Hepatocyte (in vitro differentiated cells): ENCODE results near the gene RHOT1. TPM values are rescaled to one million over a fixed set of nuclear protein-coding genes. Genes with fewer than 3 reads are reported as not detected.

Experiments
- DNase-seq: peaks from one replicate; pipeline ENCODE4 v3.0.0-alpha.2; 2016; ENCODE audit warnings: low spot score
- H2AFZ ChIP-seq: fragments of 200-600 bp; sonication (generic); 2 replicates; pipeline ENCODE4 v1.6.0; 2016; ENCODE audit warnings: antibody characterized with exemption, mild to moderate bottlenecking
- H3K27ac ChIP-seq: fragments of 200-600 bp; sonication (generic); 2 replicates; pipeline ENCODE4 v1.5.1; 2016; ENCODE audit warnings: mild to moderate bottlenecking
- H3K27me3 ChIP-seq: fragments of 200-600 bp; sonication (generic); 2 replicates; pipeline ENCODE4 v1.6.1; 2016
- H3K36me3 ChIP-seq: fragments of 200-600 bp; sonication (generic); replicated peaks from 2 replicates; pipeline ENCODE4 v1.5.1; 2016; ENCODE audit warnings: low read depth; ENCODE audit not compliant: insufficient read depth
- H3K4me1 ChIP-seq: fragments of 200-600 bp; sonication (generic); 2 replicates; pipeline ENCODE4 v1.5.1; 2016; ENCODE audit warnings: mild to moderate bottlenecking, moderate library complexity; ENCODE audit not compliant: insufficient read depth
- H3K4me2 ChIP-seq: fragments of 200-600 bp; sonication (generic); 2 replicates; pipeline ENCODE4 v1.6.0; 2016
- H3K4me3 ChIP-seq: fragments of 200-600 bp; sonication (generic); 2 replicates; pipeline ENCODE4 v1.5.1; 2016; ENCODE audit warnings: mild to moderate bottlenecking
- H3K79me2 ChIP-seq: fragments of 200-600 bp; sonication (generic); 2 replicates; pipeline ENCODE4 v1.6.0; 2017; ENCODE audit warnings: mild to moderate bottlenecking
- H3K9me2 ChIP-seq: fragments of 200-600 bp; sonication (generic); replicated peaks from 2 replicates; pipeline ENCODE4 v1.6.0; 2017; ENCODE audit warnings: mild to moderate bottlenecking; ENCODE audit not compliant: insufficient read depth
- H3K9me3 ChIP-seq: fragments of 200-600 bp; sonication (generic); 2 replicates; pipeline ENCODE4 v1.5.1; 2016; ENCODE audit warnings: low read depth, mild to moderate bottlenecking
- H4K20me1 ChIP-seq: fragments of 200-600 bp; sonication (generic); 2 replicates; pipeline ENCODE4 v1.6.0; 2016; ENCODE audit warnings: mild to moderate bottlenecking; ENCODE audit not compliant: insufficient read depth, poor library complexity, severe bottlenecking
- EZH2 ChIP-seq: fragments of 200-600 bp; sonication (generic); IDR thresholded peaks from 2 replicates; pipeline ENCODE4 v1.6.1; 2016; ENCODE audit warnings: antibody characterized with exemption, mild to moderate bottlenecking, borderline replicate concordance
- EZH2phosphoT487 ChIP-seq: fragments of 200-600 bp; sonication (generic); IDR thresholded peaks from one replicate; pipeline ENCODE4 v1.6.1; 2018; ENCODE audit warnings: antibody characterized with exemption, mild to moderate bottlenecking, low read depth, moderate library complexity; ENCODE audit not compliant: unreplicated experiment, severe bottlenecking
- WGBS: methylation state at CpG from one replicate; pipeline ENCODE4 v1.1.6; 2016; ENCODE audit warnings: low lambda C conversion rate; ENCODE audit errors: missing lambda C conversion rate; 5-methylcytosine and 5-hydroxymethylcytosine counted together
- polyA plus RNA-seq: library from polyadenylated mRNA; unstranded; fragments of >200 nt; fragmentation: Nextera tagmentation; extraction: Ambion mirVana; gene quantifications from 2 replicates; pipeline ENCODE4 v1.2.1, GENCODE V29; 2016
- total RNA-seq: library from RNA; depleted of rRNA; stranded (reverse); fragments of >200 nt; gene quantifications from 2 replicates; pipeline ENCODE4 v1.2.3, GENCODE V29; 2014
- TF ChIP-seq, protein P1 (sequence below): fragments of 200-600 bp; sonication (generic); IDR thresholded peaks from 2 replicates; pipeline ENCODE4 v1.5.1; 2016; ENCODE audit warnings: antibody characterized with exemption, mild to moderate bottlenecking; ENCODE audit not compliant: poor library complexity

The RHOT1 gene
- total and polyA plus RNA-seq, 2 experiments from 2014 or later: 22.6 to 38.4 TPM

DNA sequence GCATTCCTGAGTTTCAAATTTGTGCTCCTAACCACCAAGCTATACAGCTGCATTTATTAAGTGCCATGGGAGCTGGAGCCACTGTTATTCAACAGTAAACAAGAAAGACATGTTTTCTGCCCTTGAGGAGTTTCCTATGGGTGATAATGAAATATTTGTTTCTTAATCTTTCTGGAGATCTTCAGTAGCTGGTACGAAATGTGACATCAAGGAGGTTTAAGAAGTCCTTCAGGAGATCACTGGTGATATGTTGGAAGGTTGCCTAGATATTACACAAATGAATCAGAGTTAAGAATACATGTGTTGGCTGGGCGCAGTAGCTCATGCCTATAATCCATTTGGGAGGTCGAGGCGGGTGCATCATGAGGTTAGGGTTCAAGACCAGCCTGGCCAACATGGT, 14.9 kb downstream of the RHOT1 start:
- Histone ChIP-seq H3K27me3 (no peaks in the 10 kb centered on the region), H2AFZ (no peak overlapping the region), H3K9me3 (no peaks in the 10 kb centered on the region), H4K20me1 (no peaks in the 10 kb centered on the region), H3K27ac (no peak overlapping the region), H3K4me3 (no peak overlapping the region), H3K4me1 (peaks cover 4% of the 10 kb centered on the region), H3K4me2 (no peak overlapping the region), H3K36me3 (no peaks in the 10 kb centered on the region), H3K79me2 (peaks cover 56% of the 10 kb centered on the region), H3K9me2 (no peaks in the 10 kb centered on the region)
- TF ChIP-seq EZH2phosphoT487: no peak
- TF ChIP-seq EZH2: no peak
- TF ChIP-seq, protein P1, sequence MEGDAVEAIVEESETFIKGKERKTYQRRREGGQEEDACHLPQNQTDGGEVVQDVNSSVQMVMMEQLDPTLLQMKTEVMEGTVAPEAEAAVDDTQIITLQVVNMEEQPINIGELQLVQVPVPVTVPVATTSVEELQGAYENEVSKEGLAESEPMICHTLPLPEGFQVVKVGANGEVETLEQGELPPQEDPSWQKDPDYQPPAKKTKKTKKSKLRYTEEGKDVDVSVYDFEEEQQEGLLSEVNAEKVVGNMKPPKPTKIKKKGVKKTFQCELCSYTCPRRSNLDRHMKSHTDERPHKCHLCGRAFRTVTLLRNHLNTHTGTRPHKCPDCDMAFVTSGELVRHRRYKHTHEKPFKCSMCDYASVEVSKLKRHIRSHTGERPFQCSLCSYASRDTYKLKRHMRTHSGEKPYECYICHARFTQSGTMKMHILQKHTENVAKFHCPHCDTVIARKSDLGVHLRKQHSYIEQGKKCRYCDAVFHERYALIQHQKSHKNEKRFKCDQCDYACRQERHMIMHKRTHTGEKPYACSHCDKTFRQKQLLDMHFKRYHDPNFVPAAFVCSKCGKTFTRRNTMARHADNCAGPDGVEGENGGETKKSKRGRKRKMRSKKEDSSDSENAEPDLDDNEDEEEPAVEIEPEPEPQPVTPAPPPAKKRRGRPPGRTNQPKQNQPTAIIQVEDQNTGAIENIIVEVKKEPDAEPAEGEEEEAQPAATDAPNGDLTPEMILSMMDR: no peak
- DNase-seq: no peak
- 94% methylated on average over 4 of the region's 4 CpGs for WGBS

DNA sequence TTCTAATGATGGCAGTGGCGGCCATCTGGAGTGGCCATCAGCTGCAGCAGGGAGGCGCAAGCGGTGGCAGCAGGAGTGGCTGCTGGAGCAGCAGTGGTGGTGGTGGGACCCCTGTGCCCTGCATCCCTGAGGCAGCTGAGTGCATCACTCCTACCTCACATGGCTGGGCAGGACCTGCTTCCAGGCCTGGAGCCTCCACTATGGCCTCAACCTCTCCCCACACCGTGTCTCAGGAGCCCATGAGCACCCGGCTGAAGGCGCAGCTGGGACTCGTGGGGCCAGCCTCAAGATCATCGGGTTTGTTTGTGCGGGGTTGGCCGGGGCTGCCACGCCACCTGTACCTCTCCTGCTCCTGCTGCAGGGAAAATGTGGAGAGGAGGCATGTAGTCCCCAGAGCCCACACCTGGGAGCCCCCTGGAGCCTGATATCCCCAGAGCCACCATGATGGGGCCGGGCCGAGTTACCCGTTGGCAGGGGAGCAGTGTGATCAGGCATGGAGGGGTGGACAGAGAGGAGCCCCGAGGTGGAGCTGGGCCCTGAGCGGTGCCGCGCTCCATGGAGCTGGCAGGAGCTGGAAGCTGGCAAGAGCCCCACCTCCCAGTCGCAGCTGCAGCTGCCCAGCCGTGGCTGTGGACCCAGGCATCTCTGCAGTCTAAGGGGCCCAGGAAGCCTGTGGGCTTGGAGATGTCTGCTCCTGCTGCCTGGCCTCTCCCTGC, 16.7 kb downstream of the RHOT1 start:
- H3K79me2 ChIP-seq: peaks cover 47% of the 10 kb centered on the region
- no peaks in the 10 kb centered on the region for H3K36me3 ChIP-seq
- H3K4me1 ChIP-seq: no peaks in the 10 kb centered on the region
- H3K9me2 ChIP-seq: no peaks in the 10 kb centered on the region
- no peak overlapping the region for H2AFZ ChIP-seq
- H3K27ac ChIP-seq: no peak overlapping the region
- H3K9me3 ChIP-seq: no peaks in the 10 kb centered on the region
- no peak overlapping the region for H3K4me3 ChIP-seq
- no peaks in the 10 kb centered on the region for H4K20me1 ChIP-seq
- no peak for DNase-seq
- TF ChIP-seq EZH2 (no peak), EZH2phosphoT487 (no peak)
- TF ChIP-seq, protein P1: no peak
- WGBS: 98% methylated on average over 20 of the region's 20 CpGs
- H3K4me2 ChIP-seq: no peak overlapping the region
- H3K27me3 ChIP-seq: no peaks in the 10 kb centered on the region

DNA sequence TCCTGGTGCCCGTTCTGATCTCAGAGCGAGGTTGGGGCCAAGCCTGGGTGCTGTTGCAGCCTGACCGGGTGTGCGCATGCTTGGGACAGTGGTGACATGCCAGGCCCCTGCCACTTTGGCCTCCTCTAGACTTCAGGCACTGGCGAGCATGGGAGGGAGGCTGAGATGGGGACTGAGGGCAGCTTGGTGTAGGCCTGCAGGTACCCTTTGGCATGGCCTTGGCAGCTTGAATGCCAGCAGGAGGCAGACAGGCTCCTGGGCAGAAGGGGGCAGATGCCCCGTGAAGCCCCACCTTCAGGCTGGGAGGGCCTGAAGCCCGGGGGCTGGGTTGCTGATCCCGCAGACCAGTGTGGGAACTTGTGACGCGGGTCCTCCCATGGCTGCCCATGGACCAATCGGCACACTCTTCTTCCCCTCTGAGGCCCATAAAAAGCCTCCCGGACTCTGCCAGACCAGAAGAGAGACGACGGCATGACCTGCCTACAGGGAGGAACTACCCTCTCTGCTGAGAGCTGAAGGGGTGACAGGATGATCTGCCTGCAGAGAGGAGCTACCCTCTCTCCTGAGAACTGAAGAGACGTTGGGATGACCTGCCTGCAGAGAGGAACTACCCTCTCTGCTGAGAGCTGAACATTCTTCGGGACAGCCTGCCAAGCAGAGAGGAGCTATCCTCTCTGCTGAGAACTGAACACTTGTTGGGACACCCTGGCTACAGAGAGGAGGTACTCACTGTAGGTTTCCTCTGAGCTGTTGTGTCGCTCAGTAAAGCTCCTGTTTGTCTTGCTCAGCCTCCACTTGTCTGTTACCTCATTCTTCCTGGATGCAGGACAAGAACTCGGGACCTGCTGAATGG, 17.5 kb downstream of the RHOT1 start:
- Histone ChIP-seq H3K4me1 (no peaks in the 10 kb centered on the region), H3K9me2 (no peaks in the 10 kb centered on the region), H4K20me1 (no peaks in the 10 kb centered on the region), H3K36me3 (no peaks in the 10 kb centered on the region), H3K4me3 (no peak overlapping the region), H2AFZ (no peak overlapping the region), H3K9me3 (no peaks in the 10 kb centered on the region), H3K79me2 (peaks cover 40% of the 10 kb centered on the region), H3K27ac (no peak overlapping the region), H3K4me2 (no peak overlapping the region), H3K27me3 (no peaks in the 10 kb centered on the region)
- no peak for DNase-seq
- 92% methylated on average over 12 of the region's 18 CpGs for WGBS
- TF ChIP-seq EZH2phosphoT487: no peak
- TF ChIP-seq EZH2: no peak
- TF ChIP-seq, protein P1: no peak
